GM18499 (cell line): ENCODE results near the gene TRMT10B.

Experiments used
- ATAC-seq: cut with Tn5 transposase; IDR thresholded peaks from one replicate; pipeline ENCODE4 v1.9.1; 2021; ENCODE audit warnings: moderate number of reproducible peaks; ENCODE audit not compliant: insufficient read depth, unreplicated experiment

The TRMT10B gene, protein sequence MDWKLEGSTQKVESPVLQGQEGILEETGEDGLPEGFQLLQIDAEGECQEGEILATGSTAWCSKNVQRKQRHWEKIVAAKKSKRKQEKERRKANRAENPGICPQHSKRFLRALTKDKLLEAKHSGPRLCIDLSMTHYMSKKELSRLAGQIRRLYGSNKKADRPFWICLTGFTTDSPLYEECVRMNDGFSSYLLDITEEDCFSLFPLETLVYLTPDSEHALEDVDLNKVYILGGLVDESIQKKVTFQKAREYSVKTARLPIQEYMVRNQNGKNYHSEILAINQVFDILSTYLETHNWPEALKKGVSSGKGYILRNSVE

DNA sequence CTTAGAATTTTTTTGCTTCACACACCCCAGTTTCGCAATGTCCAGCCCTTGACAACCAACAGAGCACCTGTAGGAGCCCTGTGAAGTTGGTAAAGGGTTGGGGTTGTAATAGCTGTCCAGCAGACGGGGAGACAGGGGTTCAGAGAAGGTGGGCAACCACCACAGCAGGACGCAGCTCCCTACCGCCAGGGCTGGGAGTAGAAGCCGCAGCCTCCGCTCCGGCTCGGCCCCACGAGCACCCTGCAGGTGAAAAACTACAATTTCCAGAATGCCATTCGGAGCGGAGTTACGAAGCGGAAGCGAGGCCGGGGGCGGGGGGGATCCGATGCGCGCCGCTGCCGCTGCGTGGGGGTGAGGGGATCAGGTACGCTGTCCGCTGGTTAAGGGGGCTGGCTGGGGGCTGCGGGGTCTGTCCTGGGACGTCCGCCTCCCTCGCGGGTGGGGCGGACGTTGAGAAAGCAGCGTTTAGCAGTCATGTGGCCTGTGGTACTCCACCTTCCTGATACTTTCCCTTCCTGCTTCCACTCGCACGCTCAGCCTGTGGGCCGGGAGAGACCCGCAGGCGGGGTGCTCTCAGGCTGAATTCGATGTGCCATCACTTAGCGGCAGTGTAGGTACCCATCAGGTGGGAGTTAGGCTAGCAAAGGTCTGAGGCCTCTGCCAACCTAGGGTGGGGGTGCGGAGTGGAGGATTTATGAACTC is at the start of gene TRMT10B:
TRMT10B (plus strand) TSS at position 317 of the 702 bp plus-strand sequence. CDS start 8,127 bp downstream, outside the sequence.
- ATAC-seq, result no peak

DNA sequence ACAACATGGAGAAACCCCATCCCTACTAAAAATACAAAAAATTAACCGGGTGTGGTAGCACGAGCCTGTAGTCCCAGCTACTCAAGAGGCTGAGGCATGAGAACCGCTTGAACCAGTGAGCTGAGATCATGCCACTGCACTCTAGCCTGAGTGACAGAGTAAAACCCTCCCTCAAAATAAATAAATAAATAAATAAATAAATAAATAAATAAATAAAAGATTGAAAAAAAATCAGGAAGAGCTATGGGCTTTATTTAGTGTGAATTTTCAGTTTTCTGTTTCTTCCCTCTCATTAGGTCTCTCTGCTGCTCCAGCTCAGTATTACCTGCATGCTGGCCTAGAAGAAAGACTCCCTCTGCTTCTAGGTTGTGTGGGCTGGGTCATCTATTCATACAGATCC is 47.8 kb upstream of the TRMT10B start:
- no peak for ATAC-seq

DNA sequence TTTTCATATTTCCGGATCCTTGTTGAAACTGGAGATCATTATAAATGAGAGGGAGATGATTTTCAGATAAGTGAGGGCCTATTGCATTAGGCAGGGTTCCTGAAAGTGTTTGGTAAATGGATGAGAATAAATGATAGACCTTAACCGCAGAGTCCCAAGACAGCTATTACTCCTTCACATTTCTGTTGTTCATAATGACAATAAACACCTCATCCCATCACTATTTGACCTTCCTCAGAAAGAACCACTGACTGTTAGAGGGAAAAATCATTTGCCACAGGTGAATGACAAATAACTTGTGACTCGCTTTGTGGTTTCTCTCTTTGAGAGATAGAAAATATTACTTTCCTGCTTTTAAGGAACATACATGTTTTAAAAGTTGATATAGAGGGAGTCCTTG is 47.3 kb upstream of the TRMT10B start:
- ATAC-seq, result no peak

DNA sequence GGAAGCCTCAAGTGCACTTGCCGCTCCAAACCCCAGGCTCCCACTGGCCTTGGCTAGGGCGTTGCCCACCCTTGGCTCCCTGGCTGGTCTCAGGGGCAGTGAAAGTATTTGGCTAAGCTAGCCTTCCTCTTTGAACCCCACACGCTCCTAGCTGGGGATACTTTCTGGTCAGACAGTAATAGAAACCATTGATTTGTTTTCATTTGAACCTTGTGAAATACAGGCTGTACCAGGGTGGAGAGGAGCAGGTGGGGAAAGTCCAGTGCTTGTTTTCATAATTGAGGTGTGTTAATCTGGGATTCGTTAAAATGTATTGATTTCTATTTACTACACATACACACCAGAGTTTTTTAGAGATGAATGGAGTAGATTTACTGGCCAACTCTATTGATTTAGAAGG is 45.9 kb upstream of the TRMT10B start:
- ATAC-seq, result no peak

DNA sequence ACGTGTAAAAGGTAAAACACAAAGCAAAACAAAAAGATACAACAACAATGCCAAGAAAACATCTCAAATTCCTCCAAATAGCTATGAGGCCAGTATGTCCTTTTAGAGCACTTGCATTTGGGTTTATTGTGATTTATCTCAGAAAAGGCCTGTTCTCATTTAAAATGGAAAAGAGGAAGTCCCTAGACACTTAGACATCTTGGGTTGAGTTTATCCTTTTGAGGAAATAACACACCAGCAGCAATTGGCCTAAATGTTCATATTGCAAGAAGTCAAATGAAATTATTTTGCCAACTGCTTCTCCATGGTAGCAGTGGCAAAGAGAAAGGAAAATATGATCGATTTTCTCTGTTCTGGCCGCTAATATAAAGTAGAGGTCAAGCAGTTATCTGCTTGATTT is 43.6 kb upstream of the TRMT10B start:
- ATAC-seq, result no peak

DNA sequence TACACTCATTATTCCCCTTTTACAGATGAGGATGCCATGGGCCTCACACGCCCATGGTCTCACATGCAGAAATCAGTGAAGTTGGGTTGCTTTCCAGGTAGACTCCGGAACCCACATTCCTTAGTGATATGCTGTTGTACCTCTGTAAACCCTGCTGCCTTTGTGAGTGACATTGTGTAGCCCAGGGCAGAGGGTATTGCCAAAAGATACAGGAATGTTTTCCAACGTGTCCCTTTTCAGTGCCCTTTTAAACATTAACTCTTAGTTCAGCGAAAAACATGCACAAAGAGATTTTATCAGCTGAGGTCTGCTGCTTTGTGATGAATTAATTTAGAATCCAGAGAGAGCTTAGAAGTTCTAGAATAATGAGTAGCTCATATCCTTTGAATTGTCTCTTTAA is 38.3 kb upstream of the TRMT10B start:
- ATAC-seq, result no peak

DNA sequence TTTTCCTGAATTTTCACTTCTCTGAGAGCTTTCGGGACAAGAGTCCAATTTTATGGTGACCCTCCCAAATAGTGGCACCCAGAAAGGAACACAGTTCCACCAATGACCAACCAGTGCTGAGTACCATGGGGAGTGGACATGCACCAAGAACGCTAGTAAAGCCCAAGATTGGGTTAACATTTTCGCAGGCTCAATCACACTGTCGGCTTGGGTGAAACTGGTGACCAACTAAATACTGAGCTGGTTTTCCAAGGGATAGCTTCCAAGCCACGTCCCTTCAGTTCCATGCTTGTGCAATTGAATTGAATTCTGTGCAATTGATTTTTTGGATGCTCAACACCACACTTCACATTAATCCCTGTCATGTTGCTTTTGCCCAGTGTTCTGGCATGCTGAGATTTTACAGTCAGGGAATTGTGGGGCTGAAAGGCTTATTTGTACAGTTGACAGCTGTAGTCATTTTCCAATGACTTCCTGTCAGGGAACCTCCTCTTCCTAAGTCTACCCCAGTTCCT is 37.6 kb upstream of the TRMT10B start:
- no peak for ATAC-seq

DNA sequence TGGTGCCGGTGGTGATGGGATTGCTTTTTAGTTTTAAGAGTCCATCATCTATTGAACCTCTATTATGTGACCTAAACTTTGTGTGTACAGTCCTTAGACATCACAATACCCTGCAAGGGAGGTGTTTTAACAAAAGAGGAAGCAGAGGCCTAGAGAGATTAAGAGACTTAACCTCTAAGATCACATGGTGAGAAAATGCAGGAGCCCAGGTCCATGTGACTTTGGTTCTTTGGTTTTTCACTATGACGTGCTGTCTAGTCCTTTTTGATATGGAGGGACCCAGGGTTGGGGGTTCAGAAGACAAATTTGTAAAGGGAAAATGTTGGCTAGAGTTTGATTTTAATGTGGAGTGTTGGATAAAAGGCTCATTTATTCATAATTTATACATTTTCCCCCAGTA is 34.1 kb upstream of the TRMT10B start:
- ATAC-seq, result no peak

DNA sequence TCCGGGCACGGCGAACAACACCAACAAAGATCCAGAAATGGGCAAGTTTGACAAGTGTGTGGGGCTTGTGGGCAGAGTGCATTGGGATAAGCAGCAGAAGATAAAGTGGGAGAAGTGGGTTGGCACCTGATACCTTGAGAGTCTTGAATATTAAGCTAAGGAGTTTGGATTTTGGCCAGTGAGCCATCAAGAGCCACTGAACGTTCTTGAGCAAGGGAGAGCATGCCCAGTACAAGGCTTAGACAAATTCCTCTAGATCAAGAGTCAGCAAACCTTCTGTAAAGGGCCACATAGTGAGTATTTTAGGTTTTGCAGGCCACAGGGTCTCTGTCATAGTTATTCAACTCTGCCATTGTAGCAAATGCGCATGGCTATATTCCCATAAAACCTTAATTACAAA is 26.6 kb upstream of the TRMT10B start:
- no peak for ATAC-seq

DNA sequence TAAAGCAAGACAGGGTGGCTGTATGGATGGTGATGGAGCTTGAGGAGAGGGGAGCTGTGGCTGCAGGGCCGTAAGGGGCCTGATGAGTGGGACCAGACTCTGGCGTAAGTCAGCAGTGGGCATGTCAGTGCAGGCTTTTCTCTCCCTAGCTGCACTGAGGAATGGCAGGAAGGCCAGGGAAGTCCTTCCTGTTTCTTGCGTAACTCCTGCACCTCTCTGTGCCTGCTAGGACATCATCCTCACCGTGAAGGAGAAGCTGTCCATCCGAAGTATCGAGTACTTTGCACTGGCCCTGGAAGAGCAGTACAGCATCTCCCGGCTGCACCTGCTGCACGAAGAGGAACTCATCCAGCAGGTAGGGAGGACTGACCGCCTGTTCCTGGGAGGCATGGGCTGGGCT is 24.1 kb upstream of the TRMT10B start:
- no peak for ATAC-seq

DNA sequence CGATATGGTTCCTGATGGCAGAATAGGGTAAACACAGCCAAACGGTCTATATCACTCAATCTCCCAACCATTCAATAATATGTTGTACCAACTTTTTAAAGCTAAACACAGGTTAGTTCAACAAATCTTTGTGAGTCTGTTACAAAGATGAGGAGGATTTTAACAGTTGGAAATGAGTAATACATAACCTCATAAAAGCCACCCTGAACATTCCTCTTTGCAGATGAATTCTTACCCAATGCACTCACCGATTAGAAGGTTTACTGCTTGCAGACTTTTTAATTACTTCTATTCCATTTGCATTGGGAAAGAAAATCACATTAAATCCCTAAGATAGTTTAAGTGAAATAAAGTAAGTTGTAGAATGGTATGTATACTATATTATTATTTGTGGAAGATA is 23.3 kb upstream of the TRMT10B start:
- no peak for ATAC-seq

DNA sequence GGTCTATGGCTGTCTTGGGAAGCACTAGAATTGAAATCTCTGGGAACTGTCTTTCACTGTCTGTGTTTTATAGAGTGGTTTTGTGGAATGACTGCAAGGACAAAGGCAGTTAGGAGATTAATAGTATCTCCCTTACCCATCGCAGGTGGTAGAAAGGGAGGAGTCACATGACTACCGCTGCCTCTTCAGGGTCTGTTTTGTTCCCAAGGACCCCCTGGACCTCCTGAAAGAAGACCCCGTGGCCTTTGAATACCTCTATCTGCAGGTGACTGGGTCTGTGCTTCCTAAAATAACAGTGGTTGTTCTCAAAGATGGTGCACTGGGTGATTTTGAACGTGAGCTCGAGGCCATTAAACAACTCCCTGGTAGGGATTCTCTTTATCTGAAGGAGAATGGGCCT is 22.8 kb upstream of the TRMT10B start:
- no peak for ATAC-seq

DNA sequence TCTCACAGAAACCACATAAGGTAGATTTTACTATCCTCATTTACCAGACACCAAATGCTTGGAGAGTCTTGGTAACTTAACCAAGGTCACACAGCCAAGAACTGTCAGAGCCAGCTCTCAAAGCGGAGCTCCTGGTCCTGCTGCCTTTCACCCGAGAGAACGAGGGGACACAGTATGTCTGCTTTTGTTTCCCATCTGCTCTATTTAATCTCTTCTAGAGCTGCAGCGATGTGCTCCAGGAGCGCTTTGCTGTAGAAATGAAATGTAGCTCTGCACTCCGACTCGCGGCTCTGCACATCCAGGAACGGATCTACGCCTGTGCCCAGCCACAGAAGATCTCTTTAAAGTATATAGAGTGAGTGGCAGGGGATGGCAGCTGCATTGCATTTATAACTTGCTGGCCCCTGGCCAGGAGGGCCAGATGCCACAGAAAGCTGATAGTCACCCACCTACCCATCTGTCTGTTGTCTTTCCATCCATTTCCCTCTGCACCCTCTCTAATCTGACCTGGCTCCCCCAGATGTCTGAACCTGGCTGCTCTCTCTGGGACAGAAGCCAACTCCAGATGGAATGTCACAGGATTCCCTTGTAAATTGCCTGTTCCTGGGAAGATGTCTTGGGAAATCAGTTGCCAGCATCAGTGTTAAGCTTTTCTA is 21.4 kb upstream of the TRMT10B start:
- no peak for ATAC-seq

DNA sequence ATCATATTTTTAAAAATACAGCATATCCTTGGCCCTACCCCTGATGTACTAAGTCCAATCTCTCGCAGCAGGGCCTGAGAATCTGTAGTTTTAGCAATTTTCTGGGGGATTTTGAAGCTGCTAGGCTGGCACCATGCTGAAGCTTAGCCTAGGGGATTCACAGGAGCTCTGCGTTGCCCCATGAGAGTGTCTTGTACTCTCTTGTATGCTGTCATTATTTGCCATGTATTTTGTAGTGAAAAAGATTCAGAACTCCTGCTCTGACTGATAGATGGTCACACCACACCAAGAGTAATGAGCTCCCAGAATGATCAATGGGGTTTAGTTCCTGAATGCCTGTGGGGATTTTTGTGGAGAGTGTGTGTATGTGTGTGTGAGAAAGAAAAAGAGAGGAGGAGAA is 20.7 kb upstream of the TRMT10B start:
- no peak for ATAC-seq

DNA sequence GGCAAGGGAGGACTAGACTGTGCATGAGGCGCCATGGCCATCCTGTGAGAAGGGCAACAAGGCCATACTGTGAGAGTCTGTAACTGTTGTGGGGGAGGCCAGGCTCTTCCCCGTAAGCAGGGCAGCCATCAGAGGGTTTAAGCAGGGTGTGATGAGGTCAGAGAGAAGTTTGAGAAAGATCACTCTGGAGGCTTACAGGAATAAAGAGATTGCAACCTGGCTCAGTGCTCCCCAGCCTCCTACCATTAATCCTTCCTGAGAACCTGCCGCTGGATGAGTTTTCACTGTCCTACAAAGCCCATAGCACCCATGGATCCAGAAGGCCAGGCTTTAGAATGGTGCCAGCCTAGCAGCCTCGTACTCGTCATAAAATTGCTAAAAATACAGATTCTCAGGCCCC is 14.4 kb upstream of the TRMT10B start:
- ATAC-seq, result no peak

DNA sequence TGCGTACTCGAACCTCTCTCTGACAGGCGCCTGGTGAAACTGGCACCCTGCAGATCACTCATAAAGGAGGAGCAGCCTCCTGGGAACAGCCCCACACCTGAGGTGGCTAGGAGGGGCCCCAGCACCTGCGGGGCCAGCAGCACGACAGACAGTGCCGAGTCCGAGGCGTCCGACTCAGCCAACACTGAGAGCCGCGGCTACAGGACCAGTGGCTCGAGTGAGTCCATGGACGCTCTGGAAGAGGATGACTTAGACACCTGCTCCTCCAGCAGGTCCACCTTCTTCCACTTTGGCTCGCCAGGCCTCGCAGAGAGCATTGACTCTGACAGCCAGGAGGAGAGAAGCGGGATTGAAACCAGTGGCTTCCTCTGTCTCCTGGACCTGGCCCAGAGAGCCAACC is 13.5 kb upstream of the TRMT10B start:
- no peak for ATAC-seq

DNA sequence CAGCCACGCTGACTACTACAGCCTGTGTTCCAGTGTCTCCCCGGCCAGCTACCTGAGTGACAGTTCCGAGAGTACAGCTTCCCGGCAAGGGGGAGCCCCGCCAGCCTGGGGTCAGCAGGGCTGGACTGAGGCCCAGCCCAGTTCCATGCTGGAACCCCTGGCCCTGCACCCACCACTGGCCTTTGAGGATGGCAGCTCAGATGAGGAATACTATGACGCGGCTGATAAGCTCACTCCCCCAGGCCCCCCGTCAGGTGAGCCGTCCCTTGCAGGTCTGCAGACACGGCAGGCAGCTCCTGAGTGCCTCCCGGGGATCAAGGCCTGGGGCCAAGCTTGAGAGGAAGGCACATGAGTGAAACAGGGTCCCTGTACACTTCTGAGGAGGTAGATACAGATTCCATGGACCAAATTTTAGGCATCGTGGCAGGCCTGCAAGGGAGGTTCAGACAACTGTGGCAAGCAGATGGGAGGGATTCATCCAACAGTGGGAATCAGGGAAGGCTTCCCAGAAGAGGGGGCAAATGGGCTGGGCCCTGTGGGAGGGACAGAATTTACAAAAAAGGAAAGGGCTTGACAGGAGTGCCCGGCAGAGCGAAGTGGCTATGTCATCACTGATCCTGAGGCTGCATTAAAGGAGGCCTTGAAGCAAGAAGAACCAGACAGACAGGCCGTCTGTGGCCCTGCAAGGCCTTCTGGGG is 12.8 kb upstream of the TRMT10B start:
- no peak for ATAC-seq

DNA sequence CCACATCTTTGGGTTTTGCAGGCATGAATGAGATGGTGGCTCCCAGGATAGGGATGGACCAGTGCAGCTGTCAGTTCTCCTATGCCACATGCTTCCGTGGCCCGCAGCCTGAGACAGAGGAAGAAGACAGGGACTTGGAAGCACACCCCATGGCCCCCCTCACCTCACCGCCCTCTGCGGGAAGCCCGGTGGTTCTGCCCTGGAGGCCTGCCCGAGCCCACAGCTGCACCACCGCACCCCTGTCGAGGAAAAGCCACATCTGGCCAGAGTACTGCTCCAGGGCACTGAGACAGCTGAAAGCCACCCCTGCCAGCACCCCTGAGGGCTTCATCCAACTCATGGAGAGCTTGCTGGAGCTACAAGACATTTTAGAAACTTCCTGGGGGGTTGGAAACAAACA is 7.6 kb upstream of the TRMT10B start:
- ATAC-seq, result no peak

DNA sequence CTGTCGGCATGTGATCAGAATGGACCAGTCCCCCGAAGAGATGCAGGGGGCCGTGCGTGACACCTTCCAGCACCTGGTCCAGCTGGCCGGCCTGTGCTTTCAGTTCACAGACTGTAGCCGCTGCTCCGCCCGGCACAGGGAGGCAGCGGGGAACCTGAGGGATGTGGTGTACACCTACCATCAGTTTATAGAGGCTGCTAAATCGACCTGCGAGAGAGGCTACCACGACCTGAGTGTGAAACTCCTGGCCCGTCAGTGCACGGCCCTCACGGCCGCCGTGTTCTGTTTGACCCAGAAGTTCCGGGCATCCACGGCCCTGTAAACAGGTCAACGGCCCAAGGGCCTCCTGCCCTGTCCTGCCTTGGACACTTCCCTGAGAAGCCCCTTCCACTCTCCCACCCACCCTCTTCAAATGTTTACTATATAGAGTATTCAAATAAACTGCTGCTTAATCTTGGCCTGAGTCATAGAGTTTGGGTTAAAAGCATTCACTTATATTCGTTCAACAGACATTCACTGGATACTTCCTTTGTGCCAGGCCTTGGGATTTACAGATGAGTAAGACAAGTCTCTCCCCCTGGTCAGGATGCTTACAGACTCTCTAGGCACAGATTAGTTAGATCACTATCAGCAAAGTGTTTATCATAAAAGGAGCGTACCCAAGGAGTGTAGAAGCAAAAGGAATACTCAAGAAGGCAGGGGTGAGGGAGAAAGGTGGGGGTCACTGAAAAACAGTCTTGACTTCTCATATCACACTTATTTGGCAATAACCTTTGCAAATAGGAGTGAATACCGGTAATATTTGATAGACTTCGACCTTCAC is 6.9 kb upstream of the TRMT10B start:
- no peak for ATAC-seq

DNA sequence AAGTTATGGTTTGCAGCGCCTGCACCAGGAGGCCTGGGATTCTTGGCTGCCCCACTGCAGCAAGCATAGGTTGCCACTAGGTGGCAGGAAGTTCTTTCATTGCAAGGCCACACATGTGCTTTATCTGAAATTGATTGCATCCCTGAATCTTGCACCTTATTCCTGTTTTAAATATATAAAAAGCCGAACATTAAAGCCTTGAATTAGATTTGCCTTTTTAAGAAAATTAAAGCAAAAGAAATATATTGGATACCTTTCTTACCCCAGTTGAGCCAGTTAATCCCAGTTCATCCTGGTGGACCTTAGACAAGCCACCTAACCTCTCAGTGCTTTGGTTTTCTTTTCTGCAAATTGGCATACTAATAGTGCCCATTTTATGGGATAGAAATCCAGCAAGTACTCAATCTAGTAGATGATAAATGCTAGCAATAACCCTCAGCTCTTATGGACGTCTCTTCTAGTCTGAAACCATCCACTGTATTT is 6.3 kb upstream of the TRMT10B start:
- ATAC-seq, result no peak
